ENCODE measurements around the gene DCUN1D2. TPM values are rescaled to one million over a fixed set of nuclear protein-coding genes. Genes with fewer than 3 reads are reported as not detected.
"Not testable (repeated sequence)": the region's sequence is repeated elsewhere in the genome, so short reads cannot be mapped to it uniquely, and the experiment has no call there.

DCUN1D2 gene
- total RNA-seq, 2 donors from 2014 or later = 18.9 to 36.5 TPM

GRCh38 chr13:113483081-113483480, 7.4 kb downstream of the DCUN1D2 start:
- DNase-seq (ENCODE audit: low spot score in 2 of 2) (no peak), ATAC-seq (no peak)
- peaks cover 9 to 16% of the 10 kb centered on the region in 2 donors for H3K36me3 Mint-ChIP-seq
- H3K9me3 Mint-ChIP-seq = no peaks in the 10 kb centered on the region
- no peak overlapping the region for H3K27ac Mint-ChIP-seq

DNA sequence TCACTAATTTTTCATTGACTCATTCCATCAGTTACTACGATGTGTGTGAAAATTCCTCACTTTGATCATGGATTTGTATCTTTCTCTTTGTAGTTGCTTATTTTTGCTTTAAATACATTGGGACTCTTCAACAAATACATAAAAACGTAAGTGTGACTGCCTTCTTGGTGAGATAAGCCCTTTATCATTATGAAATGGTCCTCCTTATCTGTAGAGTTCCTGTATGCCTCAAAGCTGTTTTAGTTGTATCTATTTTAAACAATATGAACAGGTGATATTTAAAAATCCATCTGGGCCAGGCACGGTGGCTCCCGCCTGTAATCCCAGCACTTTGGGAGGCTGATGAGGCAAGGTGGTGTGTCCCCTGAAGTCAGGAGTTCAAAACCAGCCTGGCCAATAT, 11.3 kb downstream of the DCUN1D2 start:
- ATAC-seq = no peak
- Mint-ChIP-seq H3K36me3 (peaks cover 9 to 26% of the 10 kb centered on the region in 2 donors), H3K9me3 (no peaks in the 10 kb centered on the region), H3K27ac (no peak overlapping the region)
- no peak for DNase-seq (ENCODE audit: low spot score in 2 of 2)

DNA sequence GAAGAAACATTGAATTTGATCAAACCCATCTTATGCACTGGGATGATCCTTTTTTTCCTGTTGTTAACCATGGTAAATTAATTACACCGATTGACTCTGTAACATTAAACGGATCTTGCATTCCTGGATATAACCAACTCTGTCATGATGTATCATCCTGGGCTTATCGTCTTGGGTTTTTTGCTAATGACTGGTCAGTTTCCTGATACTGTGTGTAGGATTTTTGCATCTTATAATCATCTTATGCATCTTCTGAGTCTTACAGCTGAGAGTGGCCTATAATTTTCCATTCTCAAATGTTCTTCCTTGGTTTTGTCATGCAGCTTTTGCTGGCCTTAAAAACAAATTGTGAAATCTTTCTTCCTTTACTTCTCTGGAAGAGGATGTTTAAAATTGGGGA, 12.8 kb downstream of the DCUN1D2 start:
- H3K36me3 Mint-ChIP-seq = peaks cover 9 to 20% of the 10 kb centered on the region in 2 donors

GRCh38 chr13:113476811-113477210, 13.7 kb downstream of the DCUN1D2 start:
- Mint-ChIP-seq H3K9me3 (no peaks in the 10 kb centered on the region), H3K27ac (no peak overlapping the region), H3K36me3 (peaks cover 9 to 20% of the 10 kb centered on the region in 2 donors)
- ATAC-seq (no peak), DNase-seq (ENCODE audit: low spot score in 2 of 2) (no peak)

More for the DNA sequence above, 12.8 kb downstream of the DCUN1D2 start:
- no peak for DNase-seq (ENCODE audit: low spot score in 2 of 2)
- no peak for ATAC-seq
- H3K27ac Mint-ChIP-seq = no peak overlapping the region
- H3K9me3 Mint-ChIP-seq = no peaks in the 10 kb centered on the region

GRCh38 chr13:113475911-113476310, 14.6 kb downstream of the DCUN1D2 start:
- Mint-ChIP-seq H3K36me3 (peaks cover 9 to 20% of the 10 kb centered on the region in 2 donors), H3K9me3 (no peaks in the 10 kb centered on the region), H3K27ac (no peak overlapping the region)
- DNase-seq (ENCODE audit: low spot score in 2 of 2) (no peak), ATAC-seq (no peak)

DNA sequence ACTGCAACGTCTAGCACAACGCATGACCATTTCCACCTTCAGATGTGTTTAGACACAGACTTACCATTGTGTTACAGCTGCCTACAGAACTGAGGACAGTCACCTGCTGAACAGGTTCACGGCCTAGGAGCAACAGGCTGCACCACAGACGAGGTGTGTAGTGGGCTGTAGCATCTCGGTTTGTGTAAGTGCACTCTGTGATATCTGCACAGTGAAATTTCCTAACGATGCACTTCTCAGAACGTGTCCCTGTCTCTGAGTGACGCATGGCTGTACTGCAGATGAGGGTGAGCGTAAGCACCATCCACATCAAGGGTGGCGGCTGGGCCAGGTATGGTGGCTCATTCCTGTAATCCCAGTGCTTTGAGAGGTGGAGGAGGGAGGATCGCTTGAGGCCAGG, 15.2 kb downstream of the DCUN1D2 start:
- no peaks in the 10 kb centered on the region for H3K9me3 Mint-ChIP-seq
- H3K36me3 Mint-ChIP-seq = peaks cover 9 to 20% of the 10 kb centered on the region in 2 donors
- DNase-seq (ENCODE audit: low spot score in 2 of 2) = no peak
- ATAC-seq = no peak
- H3K27ac Mint-ChIP-seq = no peak overlapping the region

- Mint-ChIP-seq H3K27ac (peak overlapping the region in 1 of 2 donors; percentile 38), H3K36me3 (peaks cover 5 to 17% of the 10 kb centered on the region in 2 donors), H3K9me3 (no peaks in the 10 kb centered on the region)
- ATAC-seq (no peak), DNase-seq (ENCODE audit: low spot score in 2 of 2) (no peak)
Observed at GRCh38 chr13:113474179-113474578, 16.3 kb downstream of the DCUN1D2 start.

DNA sequence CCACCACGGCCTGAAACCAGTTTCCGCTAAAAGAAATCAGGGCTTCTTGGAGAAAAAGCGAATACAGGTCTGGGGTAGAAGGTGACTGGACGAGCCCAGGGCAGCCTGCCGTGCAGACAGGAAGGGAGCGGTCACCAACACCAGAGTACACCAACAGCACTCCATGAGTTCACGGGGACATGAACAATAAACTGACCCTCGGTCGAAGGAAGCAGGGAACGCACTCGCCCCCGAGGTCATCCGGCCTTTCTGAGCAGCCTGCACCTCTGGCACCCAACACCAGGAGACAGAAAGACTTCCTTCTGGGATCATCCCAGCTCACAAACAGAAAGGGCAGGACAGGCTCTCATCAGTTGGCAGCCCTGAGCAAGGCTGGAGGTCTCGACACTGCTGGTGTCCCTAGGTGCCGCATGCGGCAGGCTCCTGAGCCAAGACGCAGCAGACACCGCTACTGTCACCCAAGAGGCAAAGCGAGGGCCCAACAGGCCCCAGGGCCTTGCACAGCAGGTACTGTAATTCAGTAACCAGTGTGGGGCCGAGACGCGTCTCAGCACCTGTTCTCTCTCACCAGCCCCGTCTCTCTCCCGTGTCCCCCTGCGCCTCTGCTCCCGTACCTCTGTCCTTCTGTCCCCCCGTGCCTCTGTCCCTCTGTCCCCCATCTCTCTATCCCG, 18.0 kb downstream of the DCUN1D2 start:
- H3K27ac Mint-ChIP-seq = no peak overlapping the region
- H3K9me3 Mint-ChIP-seq = no peaks in the 10 kb centered on the region
- no peak for ATAC-seq
- peaks cover 0 to 8% of the 10 kb centered on the region in 2 donors for H3K36me3 Mint-ChIP-seq
- DNase-seq (ENCODE audit: low spot score in 2 of 2) = no peak

DNA sequence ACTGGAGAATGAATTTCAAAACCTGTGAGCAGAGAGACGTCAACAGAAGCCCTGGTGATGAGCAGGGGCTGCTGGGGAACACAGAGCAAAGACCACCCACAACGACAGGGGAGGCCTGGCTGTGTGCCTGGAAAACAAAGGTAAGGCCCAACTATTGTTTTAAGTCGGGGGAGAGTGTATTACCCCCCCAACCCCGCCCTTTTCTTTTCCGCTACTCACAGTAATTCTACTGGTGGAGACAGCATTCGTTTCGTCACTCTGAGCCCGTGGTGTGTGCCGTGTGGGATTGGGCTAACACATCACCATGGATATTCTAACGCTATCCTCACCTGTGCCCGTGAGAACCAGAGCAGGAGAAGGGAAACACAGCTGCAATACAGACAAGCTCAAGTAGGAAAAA, 18.7 kb downstream of the DCUN1D2 start:
- ATAC-seq (no peak), DNase-seq (ENCODE audit: low spot score in 2 of 2) (no peak)
- peaks cover 0 to 8% of the 10 kb centered on the region in 2 donors for H3K36me3 Mint-ChIP-seq
- H3K27ac Mint-ChIP-seq = no peak overlapping the region
- no peaks in the 10 kb centered on the region for H3K9me3 Mint-ChIP-seq

- not testable (repeated sequence) for H3K27ac Mint-ChIP-seq; DNase-seq (ENCODE audit: low spot score in 2 of 2); H3K9me3 Mint-ChIP-seq; ATAC-seq; H3K36me3 Mint-ChIP-seq
Observed at GRCh38 chr13:113470635-113471163, 19.8 kb downstream of the DCUN1D2 start.

GRCh38 chr13:113470073-113470472, 20.4 kb downstream of the DCUN1D2 start:
- H3K27ac Mint-ChIP-seq = no peak overlapping the region
- no peak for ATAC-seq

GRCh38 chr13:113469582-113469981, 20.9 kb downstream of the DCUN1D2 start:
- H3K36me3 Mint-ChIP-seq = peaks cover 0 to 6% of the 10 kb centered on the region in 2 donors
- no peak overlapping the region for H3K27ac Mint-ChIP-seq
- DNase-seq (ENCODE audit: low spot score in 2 of 2) (no peak), ATAC-seq (no peak)
- H3K9me3 Mint-ChIP-seq = no peaks in the 10 kb centered on the region

More at GRCh38 chr13:113470073-113470472, 20.4 kb downstream of the DCUN1D2 start:
- H3K9me3 Mint-ChIP-seq = no peaks in the 10 kb centered on the region
- H3K36me3 Mint-ChIP-seq = peaks cover 0 to 8% of the 10 kb centered on the region in 2 donors
- DNase-seq (ENCODE audit: low spot score in 2 of 2) = no peak

GRCh38 chr13:113468472-113469201, 21.9 kb downstream of the DCUN1D2 start:
- Mint-ChIP-seq H3K27ac (no peak overlapping the region), H3K9me3 (no peaks in the 10 kb centered on the region), H3K36me3 (no peaks in the 10 kb centered on the region)
- ATAC-seq (no peak), DNase-seq (ENCODE audit: low spot score in 2 of 2) (no peak)

DNA sequence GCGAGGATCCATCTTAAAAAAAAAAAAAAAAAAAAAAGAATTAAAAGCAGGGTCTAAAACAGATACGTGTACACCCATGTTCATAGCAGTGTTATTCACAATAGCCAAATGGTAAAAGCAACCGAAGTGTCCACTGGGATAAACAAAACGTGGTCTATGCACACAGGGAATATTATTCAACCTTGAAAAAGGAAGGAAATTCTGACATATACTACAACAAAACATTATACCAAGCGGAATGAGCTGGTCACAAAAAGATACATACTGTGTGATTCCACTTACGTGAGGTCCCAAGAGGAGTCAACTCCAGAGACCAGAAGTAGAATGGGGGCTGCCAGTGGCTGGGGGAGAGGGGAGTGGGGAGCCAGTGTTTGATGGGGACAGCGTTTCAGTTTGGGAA, 22.5 kb downstream of the DCUN1D2 start:
- H3K9me3 Mint-ChIP-seq = no peaks in the 10 kb centered on the region
- no peaks in the 10 kb centered on the region for H3K36me3 Mint-ChIP-seq
- ATAC-seq (no peak), DNase-seq (ENCODE audit: low spot score in 2 of 2) (no peak)
- H3K27ac Mint-ChIP-seq = no peak overlapping the region

- H3K9me3 Mint-ChIP-seq = no peaks in the 10 kb centered on the region
- no peak for ATAC-seq
- H3K27ac Mint-ChIP-seq = no peak overlapping the region
- H3K36me3 Mint-ChIP-seq = no peaks in the 10 kb centered on the region
- no peak for DNase-seq (ENCODE audit: low spot score in 2 of 2)
Observed at GRCh38 chr13:113466383-113466782, 24.1 kb downstream of the DCUN1D2 start.

DNA sequence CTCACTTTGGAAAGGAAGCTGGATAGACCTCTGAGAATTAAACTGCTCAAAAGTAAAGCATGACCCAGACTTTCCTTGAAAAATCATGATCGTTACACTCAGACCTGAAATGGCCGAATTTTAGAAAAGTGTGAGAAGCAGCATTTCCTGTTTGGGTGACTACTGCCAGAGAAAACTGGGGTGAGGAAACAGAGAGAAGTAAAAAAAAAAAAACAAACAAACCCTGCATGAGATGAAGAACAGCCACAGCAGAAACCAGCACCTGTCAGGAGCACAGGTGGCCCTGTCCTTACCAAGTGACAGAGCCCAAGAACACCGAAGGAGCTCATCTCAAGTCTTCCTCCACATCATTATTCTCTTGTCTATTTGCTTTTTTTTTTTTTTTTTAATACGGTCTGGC, 25.2 kb downstream of the DCUN1D2 start:
- H3K27ac Mint-ChIP-seq = no peak overlapping the region
- no peaks in the 10 kb centered on the region for H3K9me3 Mint-ChIP-seq
- DNase-seq (ENCODE audit: low spot score in 2 of 2) (no peak), ATAC-seq (no peak)
- H3K36me3 Mint-ChIP-seq = no peaks in the 10 kb centered on the region

DNA sequence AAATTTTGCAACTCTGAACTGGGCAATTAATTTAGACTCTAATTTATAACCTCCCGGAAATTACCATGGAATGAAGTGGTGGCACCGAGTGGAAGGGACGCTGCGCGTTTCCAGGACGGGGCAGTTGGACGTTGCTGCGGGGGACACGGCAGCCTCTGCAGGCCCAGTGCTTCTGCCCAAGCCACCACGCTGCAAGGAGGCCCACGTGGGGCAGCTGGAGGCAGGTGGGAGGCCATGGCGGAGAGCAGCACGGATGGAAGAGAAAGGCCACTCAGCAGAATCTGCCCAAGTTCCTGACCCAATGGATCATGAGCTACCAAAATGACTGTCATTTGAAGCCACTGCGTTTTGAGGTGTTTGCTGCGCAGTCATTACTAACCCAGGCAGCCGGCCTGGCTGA, 26.0 kb downstream of the DCUN1D2 start:
- Mint-ChIP-seq H3K9me3 (no peaks in the 10 kb centered on the region), H3K27ac (no peak overlapping the region), H3K36me3 (no peaks in the 10 kb centered on the region)
- ATAC-seq (no peak), DNase-seq (ENCODE audit: low spot score in 2 of 2) (no peak)
